ENCODE measurements around the gene STOML1. TPM values are rescaled to one million over a fixed set of nuclear protein-coding genes. Genes with fewer than 3 reads are reported as not detected.

STOML1 gene
- total and polyA plus RNA-seq, 10 donors = 8.2 to 15.2 (median 10.0) TPM

DNA sequence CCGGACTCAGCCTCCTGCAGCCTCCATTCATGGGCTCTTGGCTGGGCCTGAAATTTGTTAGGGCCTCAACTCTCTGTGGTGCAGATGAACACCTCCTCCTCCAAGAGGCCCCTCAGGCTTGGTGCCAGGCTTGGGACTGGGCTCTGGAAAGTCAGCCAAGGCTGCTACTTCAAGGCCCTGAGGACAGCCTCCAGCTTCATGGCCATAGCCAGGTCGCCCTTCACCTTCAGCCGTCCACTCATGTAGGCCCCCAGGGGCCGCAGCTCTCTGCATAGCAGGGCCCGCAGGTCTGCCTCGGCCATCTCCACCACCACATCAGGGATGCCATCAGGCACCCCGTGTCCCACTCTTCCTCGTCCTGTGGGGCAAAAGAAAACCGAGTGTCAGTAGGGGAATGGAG is 8.3 kb downstream of the STOML1 start:
- no peaks in the 10 kb centered on the region for H3K9me3 ChIP-seq
- no peak overlapping the region for H3K4me3 ChIP-seq
- WGBS, 5 donors = 92 to 95% (median 94%) methylated on average over 5 to 9 of the region's 9 CpGs
- H3K27ac ChIP-seq = peak overlapping the region in 6 of 8 donors; percentile 38 to 94 (median 80)
- DNase-seq = no peak
- peaks cover 0 to 25% (median 0%) of the 10 kb centered on the region in 6 donors for H3K36me3 ChIP-seq
- intact Hi-C loops (cut with DNase I; ENCODE audit: low total_unique reads) = no loop called here
- peaks cover 42 to 88% (median 75%) of the 10 kb centered on the region in 6 donors for H3K4me1 ChIP-seq
- TF ChIP-seq, protein P1, sequence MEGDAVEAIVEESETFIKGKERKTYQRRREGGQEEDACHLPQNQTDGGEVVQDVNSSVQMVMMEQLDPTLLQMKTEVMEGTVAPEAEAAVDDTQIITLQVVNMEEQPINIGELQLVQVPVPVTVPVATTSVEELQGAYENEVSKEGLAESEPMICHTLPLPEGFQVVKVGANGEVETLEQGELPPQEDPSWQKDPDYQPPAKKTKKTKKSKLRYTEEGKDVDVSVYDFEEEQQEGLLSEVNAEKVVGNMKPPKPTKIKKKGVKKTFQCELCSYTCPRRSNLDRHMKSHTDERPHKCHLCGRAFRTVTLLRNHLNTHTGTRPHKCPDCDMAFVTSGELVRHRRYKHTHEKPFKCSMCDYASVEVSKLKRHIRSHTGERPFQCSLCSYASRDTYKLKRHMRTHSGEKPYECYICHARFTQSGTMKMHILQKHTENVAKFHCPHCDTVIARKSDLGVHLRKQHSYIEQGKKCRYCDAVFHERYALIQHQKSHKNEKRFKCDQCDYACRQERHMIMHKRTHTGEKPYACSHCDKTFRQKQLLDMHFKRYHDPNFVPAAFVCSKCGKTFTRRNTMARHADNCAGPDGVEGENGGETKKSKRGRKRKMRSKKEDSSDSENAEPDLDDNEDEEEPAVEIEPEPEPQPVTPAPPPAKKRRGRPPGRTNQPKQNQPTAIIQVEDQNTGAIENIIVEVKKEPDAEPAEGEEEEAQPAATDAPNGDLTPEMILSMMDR (IDR thresholded peaks at IDR 0.05 in 8 of 11, conservative IDR thresholded peaks at IDR 0.05 in 3 of 11) = no peak
- no peak for TF ChIP-seq POLR2AphosphoS5 (IDR thresholded peaks at IDR 0.05)
- no peak for TF ChIP-seq POLR2A (IDR thresholded peaks at IDR 0.05)
- no peaks in the 10 kb centered on the region for H3K27me3 ChIP-seq (replicated peaks in 1 of 7)

DNA sequence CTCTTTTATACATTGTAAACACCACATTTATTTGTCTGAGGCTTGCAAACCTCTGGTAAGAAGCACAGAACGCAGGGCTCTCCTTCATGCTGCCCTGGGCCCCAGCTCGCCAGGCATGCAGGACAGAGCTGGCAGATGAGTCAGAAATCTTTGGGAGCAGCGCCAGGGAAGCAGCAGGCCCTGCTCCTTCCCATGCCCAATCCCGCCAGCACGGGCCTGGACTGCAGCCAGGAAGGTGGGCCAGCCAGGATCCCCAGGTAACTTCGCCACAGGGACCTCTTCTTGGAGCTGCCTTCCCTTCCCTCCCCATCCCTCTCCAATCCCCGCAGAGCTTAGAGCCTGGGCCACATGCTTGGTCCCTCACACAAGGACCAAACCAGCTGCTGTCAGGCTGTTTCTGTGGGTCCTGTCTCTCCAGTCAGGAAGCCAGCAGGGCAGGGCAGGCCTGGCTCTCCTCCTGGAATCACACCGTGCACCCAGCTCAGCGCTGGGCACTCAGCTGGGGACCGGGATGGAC is 8.8 kb downstream of the STOML1 start:
- Histone ChIP-seq H3K36me3 (peaks cover 0 to 20% (median 0%) of the 10 kb centered on the region in 6 donors), H3K27me3 (replicated peaks in 1 of 7) (no peaks in the 10 kb centered on the region), H3K9me3 (no peaks in the 10 kb centered on the region), H3K4me3 (no peak overlapping the region), H3K4me1 (peaks cover 41 to 83% (median 72%) of the 10 kb centered on the region in 6 donors), H3K27ac (peak overlapping the region in 7 of 8 donors; percentile 60 to 94 (median 78))
- intact Hi-C loops (cut with DNase I; ENCODE audit: low total_unique reads) = no loop called here
- DNase-seq = no peak
- TF ChIP-seq, protein P1 (IDR thresholded peaks at IDR 0.05 in 8 of 11, conservative IDR thresholded peaks at IDR 0.05 in 3 of 11) = no peak
- no peak for TF ChIP-seq POLR2A (IDR thresholded peaks at IDR 0.05)
- TF ChIP-seq POLR2AphosphoS5 (IDR thresholded peaks at IDR 0.05) = no peak
- 40 to 70% (median 56%) methylated on average over 5 to 10 of the region's 10 CpGs for WGBS, 5 donors

DNA sequence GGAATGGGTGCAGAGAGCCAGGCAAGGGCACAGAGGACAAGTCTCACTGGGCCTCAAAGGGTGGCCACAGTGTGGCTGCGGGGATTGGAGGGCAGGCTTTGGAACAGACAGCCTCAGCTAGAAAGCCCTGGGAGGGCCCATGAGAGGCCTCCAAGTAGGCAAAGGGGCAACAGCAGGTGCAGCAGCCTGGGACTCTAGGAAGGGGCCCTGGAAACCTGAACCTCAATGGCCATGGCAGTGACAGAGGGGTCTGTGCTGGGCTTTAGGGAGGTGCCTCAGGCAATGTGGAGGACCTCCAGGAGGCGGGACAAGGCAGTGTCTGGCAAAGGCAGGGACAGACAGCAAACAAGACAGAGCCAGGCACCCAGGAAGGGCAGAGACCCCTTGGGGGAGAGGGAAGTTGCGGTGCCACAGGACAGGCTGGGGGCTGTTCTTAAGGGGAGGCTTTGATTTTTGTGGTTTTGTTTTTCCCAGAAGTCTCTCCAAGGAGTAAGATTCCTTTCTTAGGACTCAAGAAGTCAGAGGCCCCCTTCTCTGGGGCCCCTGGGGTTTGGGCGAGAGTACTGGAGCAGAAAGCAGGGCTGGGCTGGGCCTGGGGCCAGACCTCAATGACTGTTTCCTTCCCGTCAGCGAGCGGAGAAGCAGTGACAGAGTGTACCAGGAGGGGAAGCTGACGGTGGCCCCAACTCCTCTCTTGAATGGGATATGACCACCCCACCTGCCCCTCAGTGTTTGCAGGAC is 9.7 kb downstream of the STOML1 start:
- intact Hi-C loops (cut with DNase I; ENCODE audit: low total_unique reads) = no loop called here
- Histone ChIP-seq H3K4me1 (peaks cover 34 to 74% (median 63%) of the 10 kb centered on the region in 6 donors), H3K27ac (peak overlapping the region; percentile 32 to 94 (median 77)), H3K27me3 (replicated peaks in 1 of 7) (no peaks in the 10 kb centered on the region), H3K4me3 (peak overlapping the region in 1 of 8 donors; percentile 23), H3K9me3 (no peaks in the 10 kb centered on the region), H3K36me3 (peaks cover 0 to 16% (median 0%) of the 10 kb centered on the region in 6 donors)
- 16 to 23% (median 19%) methylated on average over 7 to 8 of the region's 8 CpGs for WGBS, 5 donors
- peak; percentile 90 for DNase-seq
- peak; percentile 55 to 84 (median 73) for TF ChIP-seq POLR2AphosphoS5 (IDR thresholded peaks at IDR 0.05)
- TF ChIP-seq POLR2A (IDR thresholded peaks at IDR 0.05) = no peak
- TF ChIP-seq, protein P1 (IDR thresholded peaks at IDR 0.05 in 8 of 11, conservative IDR thresholded peaks at IDR 0.05 in 3 of 11) = no peak

DNA sequence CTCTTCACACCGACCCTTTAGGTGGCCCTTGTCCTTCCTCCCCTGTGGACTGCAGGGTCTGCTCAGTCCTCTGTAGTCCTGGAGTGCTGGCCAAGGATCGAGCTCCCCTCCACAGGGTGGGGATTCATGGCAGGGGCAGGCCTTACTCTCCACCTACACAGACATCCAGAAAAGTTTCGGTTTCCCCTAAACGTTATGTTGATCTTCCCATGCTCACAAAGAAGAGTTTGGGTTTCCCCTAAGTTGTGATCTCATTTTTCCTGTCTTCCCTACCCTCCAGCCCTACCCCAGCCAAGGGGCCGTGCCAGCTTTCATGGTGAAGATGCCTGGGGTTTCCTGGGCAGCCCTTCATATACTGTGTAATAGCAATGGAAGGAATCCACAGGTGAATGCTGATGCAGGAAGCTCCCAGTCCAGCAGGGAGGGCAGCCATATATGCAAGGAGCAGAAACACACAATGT is 10.3 kb downstream of the STOML1 start:
- DNase-seq = no peak
- Histone ChIP-seq H3K36me3 (peaks cover 0 to 11% (median 0%) of the 10 kb centered on the region in 6 donors), H3K27ac (peak overlapping the region in 7 of 8 donors; percentile 60 to 94 (median 78)), H3K4me3 (no peak overlapping the region), H3K9me3 (no peaks in the 10 kb centered on the region), H3K27me3 (replicated peaks in 1 of 7) (no peaks in the 10 kb centered on the region), H3K4me1 (peaks cover 32 to 68% (median 57%) of the 10 kb centered on the region in 6 donors)
- intact Hi-C loops (cut with DNase I; ENCODE audit: low total_unique reads) = no loop called here
- TF ChIP-seq POLR2AphosphoS5 (IDR thresholded peaks at IDR 0.05) (no peak), POLR2A (IDR thresholded peaks at IDR 0.05) (no peak)
- TF ChIP-seq, protein P1 (IDR thresholded peaks at IDR 0.05 in 8 of 11, conservative IDR thresholded peaks at IDR 0.05 in 3 of 11) = no peak
- WGBS, 5 donors = 21 to 38% (median 24%) methylated on average over 5 of the region's 5 CpGs

Data from spleen (tissue), 11 donors.